RPMI8226 (cell line): ENCODE results near the gene ZNF407.
"Not testable (repeated sequence)": the region's sequence is repeated elsewhere in the genome, so short reads cannot be mapped to it uniquely, and the experiment has no call there.

Experiments
- DNase-seq: peaks from one replicate; pipeline ENCODE4 v3.0.0-alpha.2; 2015

The ZNF407 gene

GRCh38 chr18:74942319-74942910, 344.7 kb downstream of the ZNF407 start:
- DNase-seq: no peak

- DNase-seq: no peak
These were observed 347.0 kb downstream of the ZNF407 start for GRCh38 chr18:74944676-74945075.

- DNase-seq: no peak
These were observed 348.3 kb downstream of the ZNF407 start for GRCh38 chr18:74945774-74946545.

- DNase-seq: no peak
These were observed 349.1 kb downstream of the ZNF407 start for GRCh38 chr18:74946646-74947375.

- DNase-seq: no peak
These were observed 349.7 kb downstream of the ZNF407 start for GRCh38 chr18:74947417-74947816.

GRCh38 chr18:74947875-74948274, 350.2 kb downstream of the ZNF407 start:
- DNase-seq: no peak

GRCh38 chr18:74949611-74950010, 351.9 kb downstream of the ZNF407 start:
- no peak for DNase-seq

- DNase-seq: no peak
These were observed 352.8 kb downstream of the ZNF407 start for GRCh38 chr18:74950479-74950878.

GRCh38 chr18:74951165-74951760, 353.6 kb downstream of the ZNF407 start:
- no peak for DNase-seq

GRCh38 chr18:74957588-74958224, 360.0 kb downstream of the ZNF407 start:
- DNase-seq: no peak

GRCh38 chr18:74959216-74959615, 361.5 kb downstream of the ZNF407 start:
- no peak for DNase-seq

- no peak for DNase-seq
These were observed 363.9 kb downstream of the ZNF407 start for GRCh38 chr18:74961596-74961995.

GRCh38 chr18:74963820-74964446, 366.3 kb downstream of the ZNF407 start:
- peak; percentile 41 for DNase-seq

GRCh38 chr18:74965682-74966081, 368.0 kb downstream of the ZNF407 start:
- DNase-seq: no peak

GRCh38 chr18:74967438-74967837, 369.8 kb downstream of the ZNF407 start:
- no peak for DNase-seq

GRCh38 chr18:74967979-74968378, 370.3 kb downstream of the ZNF407 start:
- no peak for DNase-seq

- DNase-seq: not testable (repeated sequence)
These were observed 373.7 kb downstream of the ZNF407 start for GRCh38 chr18:74971358-74971757.

- not testable (repeated sequence) for DNase-seq
These were observed 374.1 kb downstream of the ZNF407 start for GRCh38 chr18:74971776-74972175.

- no peak for DNase-seq
These were observed 374.7 kb downstream of the ZNF407 start for GRCh38 chr18:74972354-74972753.

- no peak for DNase-seq
These were observed 377.3 kb downstream of the ZNF407 start for GRCh38 chr18:74975001-74975400.

GRCh38 chr18:74976331-74976909, 378.8 kb downstream of the ZNF407 start:
- no peak for DNase-seq

GRCh38 chr18:74977041-74977440, 379.4 kb downstream of the ZNF407 start:
- no peak for DNase-seq
